Ishikawa (cell line): ENCODE measurements around the gene MPZL2.

Experiments used
- CREB1 ChIP-seq: IDR thresholded peaks from 2 replicates; pipeline ENCODE4 v1.6.1; 2012; ENCODE audit warnings: low read depth
- EGR1 ChIP-seq: IDR thresholded peaks from 2 replicates; pipeline ENCODE4 v1.6.1; 2012
- EP300 ChIP-seq: IDR thresholded peaks from 2 replicates; pipeline ENCODE4 v1.6.1; 2012; ENCODE audit warnings: borderline replicate concordance
- FOXM1 ChIP-seq: IDR thresholded peaks from 2 replicates; pipeline ENCODE4 v1.6.1; 2012; ENCODE audit warnings: low read depth, borderline replicate concordance
- RAD21 ChIP-seq: IDR thresholded peaks from 2 replicates; pipeline ENCODE4 v1.6.1; 2012; ENCODE audit warnings: low read depth
- TAF1 ChIP-seq: IDR thresholded peaks from 2 replicates; pipeline ENCODE4 v1.6.1; 2012; ENCODE audit warnings: low read depth, mild to moderate bottlenecking
- TCF12 ChIP-seq: IDR thresholded peaks from 2 replicates; pipeline ENCODE4 v1.6.1; 2012; ENCODE audit warnings: low read depth
- YY1 ChIP-seq: IDR thresholded peaks from 2 replicates; pipeline ENCODE4 v1.6.1; 2012; ENCODE audit warnings: low read depth
- ZBTB7A ChIP-seq: IDR thresholded peaks from 2 replicates; pipeline ENCODE4 v1.6.1; 2012; ENCODE audit warnings: low read depth
- TF ChIP-seq, protein P1 (sequence below): IDR thresholded peaks from 2 replicates; pipeline ENCODE4 v1.6.1; 2012; ENCODE audit warnings: low read depth, mild to moderate bottlenecking
- TF ChIP-seq, protein P2 (sequence below): IDR thresholded peaks from 2 replicates; pipeline ENCODE4 v1.6.1; 2012
- TF ChIP-seq, protein P3 (sequence below): IDR thresholded peaks from 2 replicates; pipeline ENCODE4 v1.6.1; 2012

DNA sequence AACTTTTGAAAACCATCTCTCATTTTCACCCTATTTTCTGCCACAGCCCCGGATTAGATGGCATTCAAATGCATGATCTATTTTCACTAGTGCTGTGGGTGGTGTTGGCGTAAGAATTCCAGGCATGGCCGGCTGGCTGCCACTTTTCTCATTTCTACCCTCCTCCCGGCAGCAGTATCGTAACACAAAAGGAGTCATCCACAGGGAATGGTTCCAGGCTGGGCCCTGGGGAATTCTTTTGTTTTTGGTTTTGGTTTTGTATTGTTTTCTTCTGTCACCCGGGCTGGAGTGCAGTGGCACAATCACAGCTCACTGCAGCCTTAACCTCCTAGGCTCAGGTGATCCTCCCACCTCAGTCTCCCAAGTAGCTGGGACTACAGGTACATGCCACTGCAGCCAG, 53.1 kb downstream of the MPZL2 start:
- TF ChIP-seq TCF12 (no peak), CREB1 (no peak), EP300 (no peak), ZBTB7A (no peak), FOXM1 (no peak), TAF1 (no peak), RAD21 (no peak), YY1 (no peak), EGR1 (no peak)
- TF ChIP-seq, protein P1, sequence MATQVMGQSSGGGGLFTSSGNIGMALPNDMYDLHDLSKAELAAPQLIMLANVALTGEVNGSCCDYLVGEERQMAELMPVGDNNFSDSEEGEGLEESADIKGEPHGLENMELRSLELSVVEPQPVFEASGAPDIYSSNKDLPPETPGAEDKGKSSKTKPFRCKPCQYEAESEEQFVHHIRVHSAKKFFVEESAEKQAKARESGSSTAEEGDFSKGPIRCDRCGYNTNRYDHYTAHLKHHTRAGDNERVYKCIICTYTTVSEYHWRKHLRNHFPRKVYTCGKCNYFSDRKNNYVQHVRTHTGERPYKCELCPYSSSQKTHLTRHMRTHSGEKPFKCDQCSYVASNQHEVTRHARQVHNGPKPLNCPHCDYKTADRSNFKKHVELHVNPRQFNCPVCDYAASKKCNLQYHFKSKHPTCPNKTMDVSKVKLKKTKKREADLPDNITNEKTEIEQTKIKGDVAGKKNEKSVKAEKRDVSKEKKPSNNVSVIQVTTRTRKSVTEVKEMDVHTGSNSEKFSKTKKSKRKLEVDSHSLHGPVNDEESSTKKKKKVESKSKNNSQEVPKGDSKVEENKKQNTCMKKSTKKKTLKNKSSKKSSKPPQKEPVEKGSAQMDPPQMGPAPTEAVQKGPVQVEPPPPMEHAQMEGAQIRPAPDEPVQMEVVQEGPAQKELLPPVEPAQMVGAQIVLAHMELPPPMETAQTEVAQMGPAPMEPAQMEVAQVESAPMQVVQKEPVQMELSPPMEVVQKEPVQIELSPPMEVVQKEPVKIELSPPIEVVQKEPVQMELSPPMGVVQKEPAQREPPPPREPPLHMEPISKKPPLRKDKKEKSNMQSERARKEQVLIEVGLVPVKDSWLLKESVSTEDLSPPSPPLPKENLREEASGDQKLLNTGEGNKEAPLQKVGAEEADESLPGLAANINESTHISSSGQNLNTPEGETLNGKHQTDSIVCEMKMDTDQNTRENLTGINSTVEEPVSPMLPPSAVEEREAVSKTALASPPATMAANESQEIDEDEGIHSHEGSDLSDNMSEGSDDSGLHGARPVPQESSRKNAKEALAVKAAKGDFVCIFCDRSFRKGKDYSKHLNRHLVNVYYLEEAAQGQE = no peak
- TF ChIP-seq, protein P2, sequence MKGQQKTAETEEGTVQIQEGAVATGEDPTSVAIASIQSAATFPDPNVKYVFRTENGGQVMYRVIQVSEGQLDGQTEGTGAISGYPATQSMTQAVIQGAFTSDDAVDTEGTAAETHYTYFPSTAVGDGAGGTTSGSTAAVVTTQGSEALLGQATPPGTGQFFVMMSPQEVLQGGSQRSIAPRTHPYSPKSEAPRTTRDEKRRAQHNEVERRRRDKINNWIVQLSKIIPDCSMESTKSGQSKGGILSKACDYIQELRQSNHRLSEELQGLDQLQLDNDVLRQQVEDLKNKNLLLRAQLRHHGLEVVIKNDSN = no peak
- TF ChIP-seq, protein P3, sequence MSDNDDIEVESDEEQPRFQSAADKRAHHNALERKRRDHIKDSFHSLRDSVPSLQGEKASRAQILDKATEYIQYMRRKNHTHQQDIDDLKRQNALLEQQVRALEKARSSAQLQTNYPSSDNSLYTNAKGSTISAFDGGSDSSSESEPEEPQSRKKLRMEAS = no peak
